ENCODE data around the gene EFCAB6. TPM values are rescaled to one million over a fixed set of nuclear protein-coding genes. Genes with fewer than 3 reads are reported as not detected.
"Not testable (repeated sequence)": the region's sequence is repeated elsewhere in the genome, so short reads cannot be mapped to it uniquely, and the experiment has no call there.

The EFCAB6 gene
- total RNA-seq, 2 experiments from 2014 or later = 0.27 to 0.29 TPM

DNA sequence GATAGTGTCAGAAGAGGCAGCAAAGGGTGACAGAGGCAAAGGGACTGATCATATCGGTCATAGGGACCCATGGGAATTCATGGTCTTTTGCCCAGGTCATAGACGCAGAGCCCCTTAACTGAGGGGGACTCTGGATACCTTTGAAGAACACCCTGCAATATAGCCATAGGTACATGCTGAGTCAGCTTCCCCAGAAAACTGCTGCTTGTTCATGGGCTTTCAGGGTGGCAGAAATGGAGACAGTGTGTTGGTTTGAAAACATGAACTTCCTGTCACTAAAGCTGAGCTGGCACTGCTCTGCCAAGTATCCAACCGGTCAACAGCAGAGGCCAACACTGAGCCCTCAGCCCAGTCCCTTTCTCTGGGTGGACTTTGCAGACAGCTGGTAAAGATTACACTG, 114.2 kb downstream of the EFCAB6 start:
- Mint-ChIP-seq H3K27me3 (peaks cover 17% of the 10 kb centered on the region), H3K36me3 (no peaks in the 10 kb centered on the region), H3K9me3 (peaks cover 8% of the 10 kb centered on the region), H3K4me3 (no peak overlapping the region), H3K4me1 (ENCODE audit: low read depth) (no peaks in the 10 kb centered on the region), H3K27ac (no peak overlapping the region)
- DNase-seq = no peak
- CTCF ChIA-PET = no interaction called here
- intact Hi-C loops (cut with micrococcal nuclease) = no loop called here
- POLR2A ChIA-PET = no interaction called here

DNA sequence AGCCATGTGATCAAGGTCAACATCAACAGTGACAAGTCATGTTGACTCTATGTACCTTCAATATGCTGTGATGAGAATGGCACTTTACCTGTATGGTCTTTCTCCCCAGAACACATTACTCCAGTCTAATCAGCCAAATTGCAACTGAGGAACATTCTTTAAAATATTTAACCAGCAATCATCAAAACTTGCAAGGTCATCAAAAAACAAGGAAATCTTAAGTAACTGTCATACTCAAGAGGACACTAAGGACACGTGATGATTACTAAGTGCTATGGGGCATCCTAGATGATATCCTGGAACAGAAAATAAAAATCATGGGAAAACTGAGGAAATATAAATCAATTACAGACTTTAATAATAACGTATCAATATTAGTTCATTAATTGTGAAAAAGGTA, 118.9 kb downstream of the EFCAB6 start:
- Mint-ChIP-seq H3K36me3 (no peaks in the 10 kb centered on the region), H3K4me1 (ENCODE audit: low read depth) (no peaks in the 10 kb centered on the region), H3K27ac (no peak overlapping the region), H3K27me3 (peaks cover 27% of the 10 kb centered on the region), H3K9me3 (peaks cover 11% of the 10 kb centered on the region), H3K4me3 (no peak overlapping the region)
- intact Hi-C loops (cut with micrococcal nuclease) = no loop called here
- ChIA-PET POLR2A (no interaction called here), CTCF (no interaction called here)
- DNase-seq = no peak

DNA sequence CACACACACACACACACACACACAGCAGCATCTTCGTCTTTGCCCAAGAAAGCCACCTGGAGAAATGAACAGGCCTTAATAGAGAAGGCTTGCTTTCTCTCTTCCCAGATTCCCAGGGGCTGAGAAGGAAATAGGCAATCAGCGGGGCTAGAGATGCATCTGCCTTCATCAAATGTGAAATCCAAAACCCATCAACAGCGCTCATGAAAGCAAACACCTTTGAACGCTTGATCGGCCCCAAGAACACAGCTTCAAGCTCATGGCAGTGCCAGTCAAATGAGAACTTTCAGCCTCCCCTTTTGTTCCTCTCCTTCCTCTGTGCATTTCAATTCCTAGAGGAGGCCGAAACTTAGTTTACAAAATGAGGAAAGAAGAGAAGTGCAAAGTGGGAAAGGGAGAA, 122.7 kb downstream of the EFCAB6 start:
- peaks cover 24% of the 10 kb centered on the region for H3K27me3 Mint-ChIP-seq
- no peak overlapping the region for H3K27ac Mint-ChIP-seq
- no peaks in the 10 kb centered on the region for H3K36me3 Mint-ChIP-seq
- no peak overlapping the region for H3K4me3 Mint-ChIP-seq
- ChIA-PET CTCF (no interaction called here), POLR2A (no interaction called here)
- no peak for DNase-seq
- intact Hi-C loops (cut with micrococcal nuclease) = no loop called here
- H3K9me3 Mint-ChIP-seq = peaks cover 11% of the 10 kb centered on the region
- H3K4me1 Mint-ChIP-seq (ENCODE audit: low read depth) = no peaks in the 10 kb centered on the region

DNA sequence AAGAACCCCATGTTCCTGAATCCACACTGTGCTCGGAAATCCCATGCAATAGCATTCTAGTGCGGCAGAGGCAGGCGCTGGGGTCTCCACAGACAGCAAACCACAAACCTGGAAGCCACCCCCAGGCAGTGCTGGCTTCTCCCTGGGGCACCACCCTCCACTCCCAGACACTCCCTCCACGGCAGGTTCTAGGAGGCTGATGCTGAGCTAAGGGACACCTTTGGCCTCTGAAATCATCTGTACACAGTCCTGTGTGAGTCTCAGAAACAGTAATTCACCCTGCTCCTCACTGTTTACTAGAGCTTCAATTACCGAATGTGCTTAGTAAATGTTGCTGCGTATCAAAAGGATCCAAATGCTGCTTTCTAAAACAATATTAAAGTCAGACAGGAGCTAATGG, 129.3 kb downstream of the EFCAB6 start:
- Mint-ChIP-seq H3K36me3 (no peaks in the 10 kb centered on the region), H3K4me1 (ENCODE audit: low read depth) (no peaks in the 10 kb centered on the region), H3K9me3 (peaks cover 9% of the 10 kb centered on the region), H3K27me3 (peaks cover 11% of the 10 kb centered on the region), H3K4me3 (no peak overlapping the region), H3K27ac (no peak overlapping the region)
- intact Hi-C loops (cut with micrococcal nuclease) = no loop called here
- ChIA-PET POLR2A (no interaction called here), CTCF (no interaction called here)
- no peak for DNase-seq

DNA sequence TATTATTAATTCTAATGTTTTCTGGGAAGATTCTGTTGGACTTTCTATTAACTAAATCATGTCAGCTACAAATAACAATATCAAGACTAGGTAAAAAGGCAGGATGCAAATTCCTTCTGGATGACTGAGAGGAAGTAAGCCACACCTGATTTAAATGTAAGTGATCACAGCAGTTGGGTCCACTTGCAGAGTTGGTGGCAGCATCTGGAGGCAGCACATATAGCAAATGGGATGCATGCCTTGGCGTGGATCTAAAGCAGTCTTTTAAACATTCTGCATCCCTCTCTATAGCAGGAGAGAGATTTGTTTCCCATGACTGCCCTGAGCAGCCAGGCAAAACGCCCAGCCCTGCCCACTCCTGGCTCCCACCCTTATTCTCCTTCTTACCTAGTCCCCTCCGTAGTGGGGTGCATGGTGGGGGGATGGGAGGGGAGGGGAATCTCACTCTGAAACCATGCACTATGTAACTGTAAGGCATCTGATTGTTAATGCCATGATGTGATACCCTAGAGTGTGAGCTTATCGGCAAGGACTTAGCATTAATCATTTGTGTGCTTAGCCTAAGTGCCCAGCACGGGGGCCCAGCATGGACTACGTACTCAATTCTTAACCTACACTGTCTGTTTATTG, 130.3 kb downstream of the EFCAB6 start:
- POLR2A ChIA-PET = no interaction called here
- Mint-ChIP-seq H3K9me3 (peaks cover 9% of the 10 kb centered on the region), H3K4me1 (ENCODE audit: low read depth) (no peaks in the 10 kb centered on the region)

GRCh38 chr22:43670513-43670912, 141.6 kb downstream of the EFCAB6 start:
- CTCF ChIA-PET = no interaction called here
- no peaks in the 10 kb centered on the region for H3K4me1 Mint-ChIP-seq (ENCODE audit: low read depth)
- no peaks in the 10 kb centered on the region for H3K27me3 Mint-ChIP-seq
- H3K4me3 Mint-ChIP-seq = no peak overlapping the region
- no peaks in the 10 kb centered on the region for H3K9me3 Mint-ChIP-seq
- H3K27ac Mint-ChIP-seq = no peak overlapping the region
- intact Hi-C loops (cut with micrococcal nuclease) = no loop called here
- DNase-seq = no peak
- H3K36me3 Mint-ChIP-seq = no peaks in the 10 kb centered on the region
- POLR2A ChIA-PET = no interaction called here

More for the DNA sequence above, 130.3 kb downstream of the EFCAB6 start:
- intact Hi-C loops (cut with micrococcal nuclease) = no loop called here
- Mint-ChIP-seq H3K27me3 (peaks cover 11% of the 10 kb centered on the region), H3K4me3 (no peak overlapping the region), H3K36me3 (no peaks in the 10 kb centered on the region), H3K27ac (no peak overlapping the region)
- no peak for DNase-seq
- CTCF ChIA-PET = no interaction called here

DNA sequence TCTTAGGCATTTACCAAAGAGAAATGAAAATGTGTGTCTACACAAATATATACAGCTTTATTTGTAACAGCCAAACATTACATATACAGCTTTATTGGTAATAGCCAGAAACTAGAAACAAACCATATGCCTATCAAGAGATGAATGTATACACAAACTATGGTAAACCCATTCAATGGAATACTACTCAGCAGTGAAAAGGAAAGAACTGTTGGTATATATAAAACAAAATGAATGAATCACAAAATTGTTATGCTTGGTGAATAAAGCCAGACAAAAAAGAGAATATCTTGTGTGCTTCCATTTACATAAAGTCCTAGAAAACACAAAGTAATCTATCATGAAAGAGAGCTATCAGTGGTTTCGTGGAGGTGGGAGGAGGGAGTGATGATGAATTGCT, 142.9 kb downstream of the EFCAB6 start:
- Mint-ChIP-seq H3K9me3 (no peaks in the 10 kb centered on the region), H3K27ac (no peak overlapping the region), H3K4me3 (no peak overlapping the region), H3K36me3 (no peaks in the 10 kb centered on the region), H3K4me1 (ENCODE audit: low read depth) (no peaks in the 10 kb centered on the region), H3K27me3 (no peaks in the 10 kb centered on the region)
- DNase-seq = no peak
- ChIA-PET CTCF (no interaction called here), POLR2A (no interaction called here)
- intact Hi-C loops (cut with micrococcal nuclease) = no loop called here

DNA sequence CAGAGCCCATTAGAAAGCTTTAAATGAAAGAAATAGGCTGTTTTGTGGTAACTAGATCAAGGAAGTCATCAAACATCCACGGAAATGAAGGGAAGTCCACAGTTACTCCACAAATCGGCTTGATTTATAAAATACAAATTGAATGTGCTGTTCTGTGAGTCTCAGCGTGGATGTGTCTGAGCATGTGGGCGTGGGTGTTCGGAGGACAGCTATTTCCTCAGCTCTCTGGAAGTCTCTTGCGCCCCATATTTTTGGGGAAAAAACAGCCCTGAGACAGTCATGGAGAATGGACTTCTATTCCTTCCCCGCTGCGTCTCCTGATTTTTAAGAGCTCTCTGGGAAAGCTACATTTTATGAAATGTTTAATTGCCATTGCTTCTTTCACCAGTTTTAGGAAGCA, 144.4 kb downstream of the EFCAB6 start:
- Mint-ChIP-seq H3K4me1 (ENCODE audit: low read depth) (no peaks in the 10 kb centered on the region), H3K27ac (no peak overlapping the region), H3K36me3 (no peaks in the 10 kb centered on the region), H3K4me3 (no peak overlapping the region), H3K27me3 (no peaks in the 10 kb centered on the region), H3K9me3 (no peaks in the 10 kb centered on the region)
- intact Hi-C loops (cut with micrococcal nuclease) = no loop called here
- ChIA-PET CTCF (interaction anchor here (1.8 kb wide), 1 partner anchor 9 kb away, joined by 4 read pairs; no protein-coding TSS in a partner anchor), POLR2A (no interaction called here)
- no peak for DNase-seq

DNA sequence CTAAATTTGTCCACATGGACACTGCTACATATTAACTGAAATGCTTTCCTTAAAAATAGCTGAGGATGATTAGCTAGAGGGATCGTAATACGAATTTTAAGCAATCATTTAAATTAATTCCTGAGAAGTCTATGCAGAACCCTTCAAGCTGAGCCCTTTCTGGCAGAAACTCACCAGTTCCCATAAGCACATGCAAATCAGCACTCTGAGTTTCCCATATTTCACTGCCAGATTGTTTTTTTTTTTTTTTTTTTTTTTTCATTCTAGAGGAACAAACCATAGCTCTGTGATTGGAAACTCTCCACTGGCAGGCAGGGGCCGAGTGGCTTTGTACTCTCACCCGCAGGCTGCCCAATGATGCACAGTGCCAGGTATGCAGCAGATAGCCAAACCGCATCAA, 145.6 kb downstream of the EFCAB6 start:
- intact Hi-C loops (cut with micrococcal nuclease) = no loop called here
- H3K4me3 Mint-ChIP-seq = no peak overlapping the region
- POLR2A ChIA-PET = no interaction called here
- no peaks in the 10 kb centered on the region for H3K9me3 Mint-ChIP-seq
- H3K36me3 Mint-ChIP-seq = no peaks in the 10 kb centered on the region
- no peaks in the 10 kb centered on the region for H3K4me1 Mint-ChIP-seq (ENCODE audit: low read depth)
- DNase-seq = no peak
- H3K27me3 Mint-ChIP-seq = no peaks in the 10 kb centered on the region
- CTCF ChIA-PET = interaction anchor here (1.8 kb wide), 1 partner anchor 11 kb away, joined by 4 read pairs; no protein-coding TSS in a partner anchor
- no peak overlapping the region for H3K27ac Mint-ChIP-seq

DNA sequence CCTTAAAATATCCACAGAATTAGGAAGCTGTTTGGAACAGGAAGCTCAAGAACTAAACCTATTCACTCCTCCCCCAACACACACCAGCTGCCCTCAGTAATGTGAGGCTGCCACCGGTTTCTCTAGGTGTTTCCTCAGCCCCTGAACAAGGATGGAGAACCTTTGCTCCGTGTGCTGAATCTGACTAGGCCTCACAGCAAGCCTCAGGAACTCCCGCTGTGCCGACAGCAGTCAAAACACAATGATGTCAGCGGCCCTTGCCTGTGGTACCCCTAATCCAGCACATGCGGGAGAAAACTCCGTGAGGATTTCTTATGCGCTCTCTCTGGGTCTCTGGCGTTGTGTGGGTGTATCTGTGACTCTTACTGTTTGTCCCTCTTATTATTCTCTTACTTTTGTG, 153.3 kb downstream of the EFCAB6 start:
- Mint-ChIP-seq H3K4me3 (no peak overlapping the region), H3K9me3 (no peaks in the 10 kb centered on the region), H3K27me3 (no peaks in the 10 kb centered on the region), H3K4me1 (ENCODE audit: low read depth) (no peaks in the 10 kb centered on the region), H3K36me3 (no peaks in the 10 kb centered on the region), H3K27ac (no peak overlapping the region)
- ChIA-PET CTCF (no interaction called here), POLR2A (no interaction called here)
- DNase-seq = no peak
- intact Hi-C loops (cut with micrococcal nuclease) = no loop called here

GRCh38 chr22:43656581-43656980, 155.5 kb downstream of the EFCAB6 start:
- DNase-seq; H3K27ac Mint-ChIP-seq; H3K4me1 Mint-ChIP-seq (ENCODE audit: low read depth); H3K27me3 Mint-ChIP-seq; intact Hi-C loops (cut with micrococcal nuclease); POLR2A ChIA-PET; CTCF ChIA-PET; H3K4me3 Mint-ChIP-seq; H3K36me3 Mint-ChIP-seq: not testable (repeated sequence)
- peaks cover 11% of the 10 kb centered on the region for H3K9me3 Mint-ChIP-seq

DNA sequence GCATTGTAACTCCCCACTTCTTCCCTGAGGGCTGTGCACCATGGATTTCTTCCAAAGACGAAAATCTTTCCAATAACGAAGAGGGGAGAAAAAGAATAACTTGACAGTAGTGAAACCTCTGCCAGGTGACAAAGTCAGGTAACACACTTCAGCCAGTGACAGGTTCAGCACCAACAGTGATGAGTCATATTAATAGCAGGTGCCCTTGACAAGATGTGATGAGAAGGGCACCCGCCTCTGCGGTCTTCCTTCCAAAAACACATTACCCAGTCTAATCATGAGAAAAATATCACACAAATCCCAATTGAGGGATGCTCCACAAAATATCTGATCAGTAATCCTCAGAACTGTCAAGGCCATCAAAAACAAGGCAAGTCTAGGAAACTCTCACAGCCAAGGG, 157.8 kb downstream of the EFCAB6 start:
- Mint-ChIP-seq H3K27me3 (peaks cover 7% of the 10 kb centered on the region), H3K4me3 (no peak overlapping the region), H3K27ac (no peak overlapping the region), H3K4me1 (ENCODE audit: low read depth) (no peaks in the 10 kb centered on the region), H3K36me3 (no peaks in the 10 kb centered on the region), H3K9me3 (peaks cover 11% of the 10 kb centered on the region)
- intact Hi-C loops (cut with micrococcal nuclease) = no loop called here
- POLR2A ChIA-PET = no interaction called here
- no peak for DNase-seq
- CTCF ChIA-PET = no interaction called here

DNA sequence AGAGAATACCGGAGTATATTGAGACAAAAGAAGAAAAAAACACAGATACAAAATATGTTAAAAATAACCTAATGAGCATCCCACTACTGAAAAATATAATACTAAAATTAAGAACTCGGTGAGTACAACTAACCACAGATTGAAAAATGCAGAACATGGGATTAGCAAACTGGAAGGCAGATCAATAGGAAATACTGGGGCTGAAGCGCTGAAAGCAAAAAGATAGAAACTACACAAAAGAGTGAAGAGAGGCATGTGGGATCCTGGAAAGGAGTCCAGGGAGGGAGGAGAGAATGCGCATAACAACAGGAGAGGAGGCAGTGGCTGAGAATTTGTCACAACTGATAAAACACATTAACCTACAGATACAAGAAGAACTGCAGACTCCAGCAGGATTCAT, 159.3 kb downstream of the EFCAB6 start:
- Mint-ChIP-seq H3K4me3 (no peak overlapping the region), H3K36me3 (no peaks in the 10 kb centered on the region), H3K4me1 (ENCODE audit: low read depth) (no peaks in the 10 kb centered on the region), H3K9me3 (peaks cover 11% of the 10 kb centered on the region), H3K27me3 (peaks cover 9% of the 10 kb centered on the region), H3K27ac (no peak overlapping the region)
- CTCF ChIA-PET = interaction anchor here (0.7 to 1.0 kb wide), 2 partner anchors 10 to 230 kb away, joined by 3 to 4 read pairs; no protein-coding TSS in a partner anchor
- POLR2A ChIA-PET = no interaction called here
- intact Hi-C loops (cut with micrococcal nuclease) = no loop called here
- DNase-seq = no peak
